ENCODE results near the gene PCSK5.

Gene PCSK5

GRCh38 chr9:75921391-75922127, 31.1 kb downstream of the PCSK5 start:
- no peaks in the 10 kb centered on the region for H3K36me3 ChIP-seq (ENCODE audit: insufficient read depth, low read length)
- H3K4me1 ChIP-seq (ENCODE audit: insufficient read depth, low read length): peaks cover 15% of the 10 kb centered on the region
- H3K9me3 ChIP-seq (ENCODE audit: control insufficient read depth, insufficient read depth, low read length): no peaks in the 10 kb centered on the region; the same call in 1 of the 2 replicates
- no peak overlapping the region for H3K9ac ChIP-seq (ENCODE audit: low read depth, low read length)

- Histone ChIP-seq H3K9me3 (ENCODE audit: control insufficient read depth, insufficient read depth, low read length) (no peaks in the 10 kb centered on the region; the same call in 1 of the 2 replicates), H3K36me3 (ENCODE audit: insufficient read depth, low read length) (no peaks in the 10 kb centered on the region), H3K9ac (ENCODE audit: low read depth, low read length) (no peak overlapping the region), H3K4me1 (ENCODE audit: insufficient read depth, low read length) (peaks cover 29% of the 10 kb centered on the region)
Observed at GRCh38 chr9:75926385-75926784, 35.9 kb downstream of the PCSK5 start.

- peaks cover 32% of the 10 kb centered on the region for H3K4me1 ChIP-seq (ENCODE audit: insufficient read depth, low read length)
- H3K9me3 ChIP-seq (ENCODE audit: control insufficient read depth, insufficient read depth, low read length): no peaks in the 10 kb centered on the region; the same call in 1 of the 2 replicates
- H3K36me3 ChIP-seq (ENCODE audit: insufficient read depth, low read length): no peaks in the 10 kb centered on the region
- H3K9ac ChIP-seq (ENCODE audit: low read depth, low read length): no peak overlapping the region
Observed at GRCh38 chr9:75927356-75927755, 36.9 kb downstream of the PCSK5 start.

- Histone ChIP-seq H3K9ac (ENCODE audit: low read depth, low read length) (no peak overlapping the region), H3K36me3 (ENCODE audit: insufficient read depth, low read length) (no peaks in the 10 kb centered on the region), H3K4me1 (ENCODE audit: insufficient read depth, low read length) (peaks cover 31% of the 10 kb centered on the region), H3K9me3 (ENCODE audit: control insufficient read depth, insufficient read depth, low read length) (no peaks in the 10 kb centered on the region)
Observed at GRCh38 chr9:75930190-75930589, 39.7 kb downstream of the PCSK5 start.

GRCh38 chr9:75930730-75931321, 40.4 kb downstream of the PCSK5 start:
- H3K4me1 ChIP-seq (ENCODE audit: insufficient read depth, low read length): peaks cover 24% of the 10 kb centered on the region
- no peak overlapping the region for H3K9ac ChIP-seq (ENCODE audit: low read depth, low read length)
- H3K36me3 ChIP-seq (ENCODE audit: insufficient read depth, low read length): no peaks in the 10 kb centered on the region
- no peaks in the 10 kb centered on the region for H3K9me3 ChIP-seq (ENCODE audit: control insufficient read depth, insufficient read depth, low read length)

GRCh38 chr9:75933982-75934381, 43.5 kb downstream of the PCSK5 start:
- H3K9ac ChIP-seq (ENCODE audit: low read depth, low read length): no peak overlapping the region
- no peaks in the 10 kb centered on the region for H3K9me3 ChIP-seq (ENCODE audit: control insufficient read depth, insufficient read depth, low read length)
- peaks cover 7% of the 10 kb centered on the region; the same call in 1 of the 2 replicates for H3K4me1 ChIP-seq (ENCODE audit: insufficient read depth, low read length)
- H3K36me3 ChIP-seq (ENCODE audit: insufficient read depth, low read length): no peaks in the 10 kb centered on the region

GRCh38 chr9:75935591-75935990, 45.1 kb downstream of the PCSK5 start:
- Histone ChIP-seq H3K9me3 (ENCODE audit: control insufficient read depth, insufficient read depth, low read length) (no peaks in the 10 kb centered on the region), H3K36me3 (ENCODE audit: insufficient read depth, low read length) (no peaks in the 10 kb centered on the region), H3K9ac (ENCODE audit: low read depth, low read length) (no peak overlapping the region), H3K4me1 (ENCODE audit: insufficient read depth, low read length) (peaks cover 5% of the 10 kb centered on the region; the same call in 1 of the 2 replicates)

GRCh38 chr9:75937521-75938258, 47.2 kb downstream of the PCSK5 start:
- Histone ChIP-seq H3K36me3 (ENCODE audit: insufficient read depth, low read length) (no peaks in the 10 kb centered on the region), H3K9me3 (ENCODE audit: control insufficient read depth, insufficient read depth, low read length) (no peaks in the 10 kb centered on the region; the same call in 1 of the 2 replicates), H3K9ac (ENCODE audit: low read depth, low read length) (no peak overlapping the region), H3K4me1 (ENCODE audit: insufficient read depth, low read length) (no peaks in the 10 kb centered on the region)

GRCh38 chr9:75938946-75939345, 48.5 kb downstream of the PCSK5 start:
- no peaks in the 10 kb centered on the region for H3K4me1 ChIP-seq (ENCODE audit: insufficient read depth, low read length)
- no peaks in the 10 kb centered on the region; the same call in 1 of the 2 replicates for H3K9me3 ChIP-seq (ENCODE audit: control insufficient read depth, insufficient read depth, low read length)
- H3K9ac ChIP-seq (ENCODE audit: low read depth, low read length): no peak overlapping the region
- no peaks in the 10 kb centered on the region for H3K36me3 ChIP-seq (ENCODE audit: insufficient read depth, low read length)

- Histone ChIP-seq H3K9me3 (ENCODE audit: control insufficient read depth, insufficient read depth, low read length) (no peaks in the 10 kb centered on the region; the same call in 1 of the 2 replicates), H3K4me1 (ENCODE audit: insufficient read depth, low read length) (no peaks in the 10 kb centered on the region), H3K36me3 (ENCODE audit: insufficient read depth, low read length) (no peaks in the 10 kb centered on the region), H3K9ac (ENCODE audit: low read depth, low read length) (no peak overlapping the region)
Observed at GRCh38 chr9:75939536-75940111, 49.2 kb downstream of the PCSK5 start.

GRCh38 chr9:75941066-75941465, 50.6 kb downstream of the PCSK5 start:
- Histone ChIP-seq H3K36me3 (ENCODE audit: insufficient read depth, low read length) (no peaks in the 10 kb centered on the region), H3K9ac (ENCODE audit: low read depth, low read length) (no peak overlapping the region), H3K9me3 (ENCODE audit: control insufficient read depth, insufficient read depth, low read length) (no peaks in the 10 kb centered on the region; the same call in 1 of the 2 replicates), H3K4me1 (ENCODE audit: insufficient read depth, low read length) (no peaks in the 10 kb centered on the region)

GRCh38 chr9:75941577-75942311, 51.3 kb downstream of the PCSK5 start:
- no peaks in the 10 kb centered on the region; the same call in 1 of the 2 replicates for H3K9me3 ChIP-seq (ENCODE audit: control insufficient read depth, insufficient read depth, low read length)
- no peaks in the 10 kb centered on the region for H3K4me1 ChIP-seq (ENCODE audit: insufficient read depth, low read length)
- no peaks in the 10 kb centered on the region for H3K36me3 ChIP-seq (ENCODE audit: insufficient read depth, low read length)
- no peak overlapping the region for H3K9ac ChIP-seq (ENCODE audit: low read depth, low read length)

GRCh38 chr9:75946766-75947165, 56.3 kb downstream of the PCSK5 start:
- no peaks in the 10 kb centered on the region for H3K4me1 ChIP-seq (ENCODE audit: insufficient read depth, low read length)
- no peaks in the 10 kb centered on the region for H3K9me3 ChIP-seq (ENCODE audit: control insufficient read depth, insufficient read depth, low read length)
- H3K36me3 ChIP-seq (ENCODE audit: insufficient read depth, low read length): no peaks in the 10 kb centered on the region
- H3K9ac ChIP-seq (ENCODE audit: low read depth, low read length): no peak overlapping the region

- H3K36me3 ChIP-seq (ENCODE audit: insufficient read depth, low read length): no peaks in the 10 kb centered on the region
- H3K9me3 ChIP-seq (ENCODE audit: control insufficient read depth, insufficient read depth, low read length): no peaks in the 10 kb centered on the region
- H3K9ac ChIP-seq (ENCODE audit: low read depth, low read length): no peak overlapping the region
- no peaks in the 10 kb centered on the region for H3K4me1 ChIP-seq (ENCODE audit: insufficient read depth, low read length)
Observed at GRCh38 chr9:75947233-75947632, 56.8 kb downstream of the PCSK5 start.
